ENCODE data around the gene TBL1XR1. TPM values are rescaled to one million over a fixed set of nuclear protein-coding genes. Genes with fewer than 3 reads are reported as not detected.

Gene TBL1XR1
- total RNA-seq, 1 experiment from 2014 or later, result 77.6 TPM

DNA sequence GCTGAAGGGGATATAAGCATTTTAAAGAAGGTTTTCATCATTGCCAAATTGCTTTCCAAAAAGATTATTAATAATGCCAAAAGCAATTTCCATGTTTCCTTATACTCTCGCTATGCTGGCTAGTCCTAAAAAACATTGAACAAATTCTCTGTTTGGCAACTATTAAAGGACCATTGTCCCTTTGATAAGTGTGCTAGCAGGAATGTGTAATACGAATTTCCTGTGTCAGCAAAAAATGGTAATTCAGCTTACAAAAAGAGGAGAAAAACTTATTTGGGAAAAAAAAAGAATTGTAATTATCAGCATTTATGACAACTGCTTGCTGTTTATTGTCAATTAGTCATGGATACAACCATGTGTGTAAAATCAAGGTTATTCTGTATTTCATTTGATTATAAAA lies 138.6 kb downstream of the TBL1XR1 start:
- H3K4me1 ChIP-seq (ENCODE audit: insufficient read depth, low read length), result peaks cover 6% of the 10 kb centered on the region; the same call in 1 of the 2 replicates
- POLR2A ChIA-PET (ENCODE audit: unreplicated experiment), result interaction anchor here (0.6 kb wide), 1 partner anchor 799 kb away, joined by 5 read pairs; no protein-coding TSS in a partner anchor
- no peaks in the 10 kb centered on the region for H3K9me3 ChIP-seq (ENCODE audit: low read length)
- H3K79me2 ChIP-seq (ENCODE audit: low read length), result peaks cover 55% of the 10 kb centered on the region
- no peak overlapping the region for H3K27ac ChIP-seq (ENCODE audit: low read length)
- no peak for ATAC-seq
- peaks cover 6% of the 10 kb centered on the region; the same call in 1 of the 2 replicates for H3K36me3 ChIP-seq (ENCODE audit: low read depth, low read length)
- CTCF ChIA-PET, result no interaction called here
- no peak overlapping the region for H3K4me2 ChIP-seq (ENCODE audit: low read length)
- no peaks in the 10 kb centered on the region for H3F3A ChIP-seq (ENCODE audit: low read length, unreplicated experiment)
- H4K20me1 ChIP-seq (ENCODE audit: low read length), result 0 out of 2 replicates have a peak, but pooled peaks cover 4% of the 10 kb centered on the region
- H3K9me2 ChIP-seq (replicated peaks; ENCODE audit: low read length), result no peaks in the 10 kb centered on the region
- no TSS peak for BruUV-seq (replicated peaks)
- H2AFZ ChIP-seq (ENCODE audit: low read length), result no peak overlapping the region
- TF ChIP-seq EZH2phosphoT487 (IDR thresholded peaks at IDR 0.05; ENCODE audit: borderline replicate concordance, low read length) (no peak), EZH2 (IDR thresholded peaks at IDR 0.05; ENCODE audit: low read length, unreplicated experiment) (no peak)
- TF ChIP-seq, protein P1, sequence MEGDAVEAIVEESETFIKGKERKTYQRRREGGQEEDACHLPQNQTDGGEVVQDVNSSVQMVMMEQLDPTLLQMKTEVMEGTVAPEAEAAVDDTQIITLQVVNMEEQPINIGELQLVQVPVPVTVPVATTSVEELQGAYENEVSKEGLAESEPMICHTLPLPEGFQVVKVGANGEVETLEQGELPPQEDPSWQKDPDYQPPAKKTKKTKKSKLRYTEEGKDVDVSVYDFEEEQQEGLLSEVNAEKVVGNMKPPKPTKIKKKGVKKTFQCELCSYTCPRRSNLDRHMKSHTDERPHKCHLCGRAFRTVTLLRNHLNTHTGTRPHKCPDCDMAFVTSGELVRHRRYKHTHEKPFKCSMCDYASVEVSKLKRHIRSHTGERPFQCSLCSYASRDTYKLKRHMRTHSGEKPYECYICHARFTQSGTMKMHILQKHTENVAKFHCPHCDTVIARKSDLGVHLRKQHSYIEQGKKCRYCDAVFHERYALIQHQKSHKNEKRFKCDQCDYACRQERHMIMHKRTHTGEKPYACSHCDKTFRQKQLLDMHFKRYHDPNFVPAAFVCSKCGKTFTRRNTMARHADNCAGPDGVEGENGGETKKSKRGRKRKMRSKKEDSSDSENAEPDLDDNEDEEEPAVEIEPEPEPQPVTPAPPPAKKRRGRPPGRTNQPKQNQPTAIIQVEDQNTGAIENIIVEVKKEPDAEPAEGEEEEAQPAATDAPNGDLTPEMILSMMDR (conservative IDR thresholded peaks at IDR 0.05; ENCODE audit: low read depth, low read length), result no peak
- no peak overlapping the region for H3K9ac ChIP-seq (ENCODE audit: low read length)
- H3K4me3 ChIP-seq (ENCODE audit: low read length), result no peak overlapping the region
- no peaks in the 10 kb centered on the region for H3K27me3 ChIP-seq (ENCODE audit: low read length)
- no peak for DNase-seq
- intact Hi-C loops (cut with micrococcal nuclease), result loop anchor here (10.0 kb wide), 2 partner anchors 596 to 1086 kb away; no protein-coding TSS in a partner anchor

DNA sequence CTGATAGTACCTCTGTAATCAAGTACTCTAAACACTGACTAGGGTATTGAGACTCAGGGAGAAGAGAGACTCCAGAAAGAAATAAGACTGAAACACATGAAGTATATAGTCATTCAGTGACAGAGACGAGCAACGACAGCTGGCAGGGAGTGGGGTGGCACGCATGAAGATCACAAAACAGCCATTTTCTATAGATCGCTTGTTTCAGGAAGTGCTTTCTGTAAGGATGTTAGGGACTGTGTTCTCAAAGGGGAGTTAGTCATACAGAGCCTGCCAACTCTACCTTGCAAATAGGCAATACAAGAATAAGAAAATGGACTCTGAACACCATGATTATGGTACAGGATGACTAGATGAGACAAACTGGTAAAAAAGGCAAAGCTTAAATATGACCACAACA lies 139.5 kb downstream of the TBL1XR1 start:
- intact Hi-C loops (cut with micrococcal nuclease), result loop anchor here (10.0 kb wide), 2 partner anchors 597 to 1087 kb away; no protein-coding TSS in a partner anchor
- ChIA-PET CTCF (no interaction called here), POLR2A (ENCODE audit: unreplicated experiment) (interaction anchor here (0.6 kb wide), 1 partner anchor 169 kb away, joined by 3 read pairs; no protein-coding TSS in a partner anchor)
- Histone ChIP-seq H3K4me3 (ENCODE audit: low read length) (no peak overlapping the region), H3K27me3 (ENCODE audit: low read length) (no peaks in the 10 kb centered on the region), H4K20me1 (ENCODE audit: low read length) (0 out of 2 replicates have a peak, but pooled peaks cover 4% of the 10 kb centered on the region), H3F3A (ENCODE audit: low read length, unreplicated experiment) (no peaks in the 10 kb centered on the region), H3K9me3 (ENCODE audit: low read length) (no peaks in the 10 kb centered on the region), H3K4me1 (ENCODE audit: insufficient read depth, low read length) (peaks cover 6% of the 10 kb centered on the region; the same call in 1 of the 2 replicates), H3K9me2 (replicated peaks; ENCODE audit: low read length) (no peaks in the 10 kb centered on the region), H3K36me3 (ENCODE audit: low read depth, low read length) (peaks cover 13% of the 10 kb centered on the region; the same call in 1 of the 2 replicates), H2AFZ (ENCODE audit: low read length) (no peak overlapping the region), H3K4me2 (ENCODE audit: low read length) (no peak overlapping the region), H3K79me2 (ENCODE audit: low read length) (peaks cover 48% of the 10 kb centered on the region), H3K27ac (ENCODE audit: low read length) (no peak overlapping the region), H3K9ac (ENCODE audit: low read length) (no peak overlapping the region)
- DNase-seq (no peak), ATAC-seq (no peak)
- TF ChIP-seq EZH2 (IDR thresholded peaks at IDR 0.05; ENCODE audit: low read length, unreplicated experiment) (no peak), EZH2phosphoT487 (IDR thresholded peaks at IDR 0.05; ENCODE audit: borderline replicate concordance, low read length) (no peak)
- TF ChIP-seq, protein P1 (conservative IDR thresholded peaks at IDR 0.05; ENCODE audit: low read depth, low read length), result no peak
- no TSS peak for BruUV-seq (replicated peaks)

DNA sequence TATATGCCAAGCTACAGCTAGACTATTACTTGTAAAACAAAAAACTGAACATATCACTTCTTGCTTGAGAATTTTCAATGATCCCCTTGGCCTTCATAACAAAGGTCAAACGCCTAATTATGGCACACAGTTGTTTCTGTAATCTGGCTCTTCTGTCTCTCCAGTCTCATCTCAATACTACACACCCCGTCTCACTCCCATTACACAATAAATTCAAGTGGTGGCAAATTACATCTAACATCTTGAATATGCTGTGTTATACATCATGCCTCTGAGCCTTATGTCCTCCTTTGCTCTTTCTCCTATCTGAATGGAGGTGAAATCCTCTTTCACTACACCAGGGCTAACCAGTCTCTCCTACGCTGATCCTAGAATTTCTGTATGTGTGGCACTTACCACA lies 140.4 kb downstream of the TBL1XR1 start:
- Histone ChIP-seq H3K79me2 (ENCODE audit: low read length) (peaks cover 40% of the 10 kb centered on the region), H3K9me3 (ENCODE audit: low read length) (no peaks in the 10 kb centered on the region), H4K20me1 (ENCODE audit: low read length) (0 out of 2 replicates have a peak, but pooled peaks cover under 1% of the 10 kb centered on the region), H3F3A (ENCODE audit: low read length, unreplicated experiment) (no peaks in the 10 kb centered on the region), H3K27ac (ENCODE audit: low read length) (no peak overlapping the region), H3K9ac (ENCODE audit: low read length) (no peak overlapping the region), H3K36me3 (ENCODE audit: low read depth, low read length) (peaks cover 13% of the 10 kb centered on the region; the same call in 1 of the 2 replicates), H3K4me1 (ENCODE audit: insufficient read depth, low read length) (0 out of 2 replicates have a peak, but pooled peaks cover under 1% of the 10 kb centered on the region), H3K27me3 (ENCODE audit: low read length) (no peaks in the 10 kb centered on the region), H3K4me2 (ENCODE audit: low read length) (no peak overlapping the region), H3K4me3 (ENCODE audit: low read length) (no peak overlapping the region), H3K9me2 (replicated peaks; ENCODE audit: low read length) (no peaks in the 10 kb centered on the region), H2AFZ (ENCODE audit: low read length) (no peak overlapping the region)
- TF ChIP-seq EZH2 (IDR thresholded peaks at IDR 0.05; ENCODE audit: low read length, unreplicated experiment) (no peak), EZH2phosphoT487 (IDR thresholded peaks at IDR 0.05; ENCODE audit: borderline replicate concordance, low read length) (no peak)
- TF ChIP-seq, protein P1 (conservative IDR thresholded peaks at IDR 0.05; ENCODE audit: low read depth, low read length), result no peak
- DNase-seq, result no peak
- ChIA-PET CTCF (no interaction called here), POLR2A (ENCODE audit: unreplicated experiment) (no interaction called here)
- BruUV-seq (replicated peaks), result no TSS peak
- intact Hi-C loops (cut with micrococcal nuclease), result loop anchor here (10.0 kb wide), 2 partner anchors 598 to 1088 kb away; no protein-coding TSS in a partner anchor
- ATAC-seq, result no peak

All from PC-3 (cell line).